Neural cell (in vitro differentiated cells): ENCODE measurements around the gene FGF11.

Experiments used
- EP300 ChIP-seq: fragments of 450-650 bp; conservative IDR thresholded peaks from 2 replicates; pipeline ENCODE4 v1.6.1; 2014; ENCODE audit warnings: antibody characterized with exemption, mild to moderate bottlenecking, moderate library complexity; ENCODE audit not compliant: poor library complexity, severe bottlenecking
- EZH2 ChIP-seq: fragments of 200-600, 300-800 bp; shearing (Covaris generic), sonication (generic); IDR thresholded peaks from 2 replicates; pipeline ENCODE4 v1.6.1; 2014; ENCODE audit warnings: antibody characterized with exemption, low read length, borderline replicate concordance, mild to moderate bottlenecking; ENCODE audit not compliant: insufficient read depth, poor library complexity, severe bottlenecking
- MXI1 ChIP-seq: fragments of 450-650 bp; conservative IDR thresholded peaks from 2 replicates; pipeline ENCODE4 v1.6.1; 2014; ENCODE audit warnings: antibody characterized with exemption, mild to moderate bottlenecking; ENCODE audit not compliant: poor library complexity, severe bottlenecking
- POLR2AphosphoS5 ChIP-seq: IDR thresholded peaks from 2 replicates; pipeline ENCODE4 v1.6.1; 2012
- RAD21 ChIP-seq: fragments of 450-650 bp; conservative IDR thresholded peaks from 2 replicates; pipeline ENCODE4 v1.6.1; 2014; ENCODE audit warnings: antibody characterized with exemption, mild to moderate bottlenecking, moderate library complexity
- SMC3 ChIP-seq: fragments of 450-650 bp; conservative IDR thresholded peaks from 2 replicates; pipeline ENCODE4 v1.6.1; 2014; ENCODE audit warnings: antibody characterized with exemption, mild to moderate bottlenecking, moderate library complexity; ENCODE audit not compliant: poor library complexity
- TAF1 ChIP-seq: IDR thresholded peaks from 2 replicates; pipeline ENCODE4 v1.6.1; 2012; ENCODE audit warnings: low read depth
- TF ChIP-seq, protein P1 (sequence below): fragments of 450-650 bp; IDR thresholded peaks from 2 replicates; pipeline ENCODE4 v1.5.1; 2014; ENCODE audit warnings: antibody characterized with exemption, mild to moderate bottlenecking, moderate library complexity; ENCODE audit not compliant: poor library complexity, severe bottlenecking
- TF ChIP-seq, protein P2 (sequence below): IDR thresholded peaks from 2 replicates; pipeline ENCODE4 v1.6.1; 2012; ENCODE audit warnings: borderline replicate concordance

GRCh38 chr17:7425756-7426155 lies 13.6 kb upstream of the FGF11 start:
- TF ChIP-seq, protein P1, sequence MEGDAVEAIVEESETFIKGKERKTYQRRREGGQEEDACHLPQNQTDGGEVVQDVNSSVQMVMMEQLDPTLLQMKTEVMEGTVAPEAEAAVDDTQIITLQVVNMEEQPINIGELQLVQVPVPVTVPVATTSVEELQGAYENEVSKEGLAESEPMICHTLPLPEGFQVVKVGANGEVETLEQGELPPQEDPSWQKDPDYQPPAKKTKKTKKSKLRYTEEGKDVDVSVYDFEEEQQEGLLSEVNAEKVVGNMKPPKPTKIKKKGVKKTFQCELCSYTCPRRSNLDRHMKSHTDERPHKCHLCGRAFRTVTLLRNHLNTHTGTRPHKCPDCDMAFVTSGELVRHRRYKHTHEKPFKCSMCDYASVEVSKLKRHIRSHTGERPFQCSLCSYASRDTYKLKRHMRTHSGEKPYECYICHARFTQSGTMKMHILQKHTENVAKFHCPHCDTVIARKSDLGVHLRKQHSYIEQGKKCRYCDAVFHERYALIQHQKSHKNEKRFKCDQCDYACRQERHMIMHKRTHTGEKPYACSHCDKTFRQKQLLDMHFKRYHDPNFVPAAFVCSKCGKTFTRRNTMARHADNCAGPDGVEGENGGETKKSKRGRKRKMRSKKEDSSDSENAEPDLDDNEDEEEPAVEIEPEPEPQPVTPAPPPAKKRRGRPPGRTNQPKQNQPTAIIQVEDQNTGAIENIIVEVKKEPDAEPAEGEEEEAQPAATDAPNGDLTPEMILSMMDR = no peak
- TF ChIP-seq TAF1 (no peak), EP300 (no peak), POLR2AphosphoS5 (no peak), RAD21 (no peak), EZH2 (no peak), MXI1 (no peak), SMC3 (no peak)
- TF ChIP-seq, protein P2, sequence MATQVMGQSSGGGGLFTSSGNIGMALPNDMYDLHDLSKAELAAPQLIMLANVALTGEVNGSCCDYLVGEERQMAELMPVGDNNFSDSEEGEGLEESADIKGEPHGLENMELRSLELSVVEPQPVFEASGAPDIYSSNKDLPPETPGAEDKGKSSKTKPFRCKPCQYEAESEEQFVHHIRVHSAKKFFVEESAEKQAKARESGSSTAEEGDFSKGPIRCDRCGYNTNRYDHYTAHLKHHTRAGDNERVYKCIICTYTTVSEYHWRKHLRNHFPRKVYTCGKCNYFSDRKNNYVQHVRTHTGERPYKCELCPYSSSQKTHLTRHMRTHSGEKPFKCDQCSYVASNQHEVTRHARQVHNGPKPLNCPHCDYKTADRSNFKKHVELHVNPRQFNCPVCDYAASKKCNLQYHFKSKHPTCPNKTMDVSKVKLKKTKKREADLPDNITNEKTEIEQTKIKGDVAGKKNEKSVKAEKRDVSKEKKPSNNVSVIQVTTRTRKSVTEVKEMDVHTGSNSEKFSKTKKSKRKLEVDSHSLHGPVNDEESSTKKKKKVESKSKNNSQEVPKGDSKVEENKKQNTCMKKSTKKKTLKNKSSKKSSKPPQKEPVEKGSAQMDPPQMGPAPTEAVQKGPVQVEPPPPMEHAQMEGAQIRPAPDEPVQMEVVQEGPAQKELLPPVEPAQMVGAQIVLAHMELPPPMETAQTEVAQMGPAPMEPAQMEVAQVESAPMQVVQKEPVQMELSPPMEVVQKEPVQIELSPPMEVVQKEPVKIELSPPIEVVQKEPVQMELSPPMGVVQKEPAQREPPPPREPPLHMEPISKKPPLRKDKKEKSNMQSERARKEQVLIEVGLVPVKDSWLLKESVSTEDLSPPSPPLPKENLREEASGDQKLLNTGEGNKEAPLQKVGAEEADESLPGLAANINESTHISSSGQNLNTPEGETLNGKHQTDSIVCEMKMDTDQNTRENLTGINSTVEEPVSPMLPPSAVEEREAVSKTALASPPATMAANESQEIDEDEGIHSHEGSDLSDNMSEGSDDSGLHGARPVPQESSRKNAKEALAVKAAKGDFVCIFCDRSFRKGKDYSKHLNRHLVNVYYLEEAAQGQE = no peak
